SU-DHL-6 (cell line): ENCODE results near the gene FIGN.

Source experiments
- CTCF ChIP-seq: fragments of 200-600 bp; sonication (generic); IDR thresholded peaks from one replicate; pipeline ENCODE4 v1.5.1; 2017; ENCODE audit warnings: antibody characterized with exemption, mild to moderate bottlenecking, low read length, moderate library complexity; ENCODE audit not compliant: insufficient read depth, poor library complexity, severe bottlenecking
- EZH2phosphoT487 ChIP-seq: fragments of 200-600 bp; sonication (generic), shearing (Covaris generic); conservative IDR thresholded peaks from 2 replicates; pipeline ENCODE4 v1.6.1; 2018; ENCODE audit warnings: mild to moderate bottlenecking, antibody characterized with exemption, low read length, moderate library complexity, mixed read lengths

- TF ChIP-seq EZH2phosphoT487 (no peak), CTCF (no peak)
Observed at GRCh38 chr2:163723348-163723747, 12.5 kb downstream of the FIGN start.
